Frontal cortex (tissue), 4 donors: Measurements from ENCODE around the gene DOCK9. TPM values are rescaled to one million over a fixed set of nuclear protein-coding genes. Genes with fewer than 3 reads are reported as not detected.
A peak's percentile ranks its signal among the peaks of the same experiment; 100 is the strongest.
"Not testable (repeated sequence)": the region's sequence is repeated elsewhere in the genome, so short reads cannot be mapped to it uniquely, and the experiment has no call there.

Source experiments
- DNase-seq, 2 donors: peaks; one replicate each; pipeline ENCODE4 v3.0.0; 2012; ENCODE audit warnings: low spot score in 2 of 2
- FAIRE-seq: peaks from 2 replicates; lab custom pipeline; 2012; peaks lifted over from hg19 to GRCh38; lab: Jason Lieb, UNC
- total RNA-seq: library from RNA; depleted of rRNA; stranded (reverse); fragments of >200 nt; gene quantifications from one replicate; pipeline ENCODE4 v1.2.3, GENCODE V29; 2014
- donor health status: control.
- donor health status: control.
- donor health status: control.

DOCK9 gene
- total RNA-seq, 1 donor from 2014 or later = 162 TPM

DNA sequence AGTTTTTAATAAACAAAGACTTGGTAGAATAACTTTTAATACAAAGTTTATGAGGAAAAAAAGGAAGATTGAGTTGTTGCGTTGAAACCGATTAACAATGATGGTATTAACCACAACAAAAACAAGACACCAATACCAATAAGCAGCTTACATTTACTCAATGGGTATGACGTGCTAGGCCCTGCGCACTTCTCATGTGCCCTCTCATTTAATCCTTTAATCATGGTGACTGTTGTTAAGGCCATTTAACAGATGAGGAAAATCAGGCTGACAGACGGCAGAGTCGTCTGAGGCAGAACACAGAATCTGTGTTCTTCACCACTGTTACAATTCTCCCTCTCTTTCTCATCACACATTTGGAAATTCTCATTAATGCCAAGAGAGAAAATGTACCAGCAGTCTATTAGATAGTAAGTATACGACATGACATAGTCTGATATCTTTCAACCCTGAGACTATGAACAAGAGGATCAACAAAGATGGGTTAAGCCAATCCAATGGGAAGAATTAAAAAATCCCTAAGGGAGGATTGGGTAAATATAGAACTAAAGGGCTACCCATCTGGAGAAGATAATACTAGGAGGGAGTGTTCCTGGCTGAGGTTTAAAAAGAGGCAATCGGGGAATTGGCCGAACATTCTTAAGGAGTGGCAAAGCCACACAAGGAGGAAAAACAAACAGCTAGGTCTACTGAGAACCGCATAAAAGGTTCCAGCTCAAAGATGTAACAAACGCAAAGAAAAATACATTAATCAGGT, 54.0 kb downstream of the DOCK9 start:
- FAIRE-seq (no peak), DNase-seq (no peak)

DNA sequence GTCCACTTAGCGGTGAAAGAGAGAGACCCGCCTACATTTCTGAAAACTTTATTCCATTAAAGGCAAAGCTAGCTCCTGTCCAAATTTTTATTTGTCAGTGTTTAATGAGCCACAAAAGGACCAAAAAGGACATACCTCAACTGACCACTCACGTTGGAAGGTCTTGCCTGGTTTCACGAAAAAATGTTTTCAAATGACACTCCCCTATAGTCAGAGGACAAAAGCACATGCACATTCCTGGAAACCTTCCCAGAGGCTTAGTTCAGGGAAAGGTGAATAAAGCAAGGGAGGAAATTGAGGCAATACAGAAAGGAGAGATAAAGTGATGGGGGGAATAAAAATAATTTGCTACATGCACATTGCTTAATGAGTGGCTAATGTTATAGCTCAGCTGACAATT, 55.6 kb downstream of the DOCK9 start:
- DNase-seq (no peak), FAIRE-seq (no peak)

DNA sequence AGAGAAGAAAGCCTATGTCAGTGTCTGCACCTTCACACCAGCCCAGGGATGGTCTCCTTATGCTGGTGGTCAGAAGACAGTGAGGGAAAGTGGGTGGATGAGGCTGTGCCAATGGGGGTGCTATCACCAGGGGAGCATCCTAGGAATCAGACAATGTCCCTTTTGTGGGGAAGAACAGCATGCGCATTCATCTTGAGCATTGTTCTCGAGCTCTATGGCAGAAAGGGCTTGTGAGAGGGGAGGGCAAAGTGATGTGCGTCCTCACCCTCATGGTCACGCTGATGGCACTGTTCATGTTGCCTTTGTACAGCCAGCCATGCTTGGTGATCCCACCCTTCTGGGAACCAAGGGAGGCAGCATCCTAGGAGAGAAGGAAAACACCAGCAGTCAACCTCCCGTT, 56.1 kb downstream of the DOCK9 start:
- no peak for FAIRE-seq
- DNase-seq = peak in 1 of 2 donors; percentile 10

DNA sequence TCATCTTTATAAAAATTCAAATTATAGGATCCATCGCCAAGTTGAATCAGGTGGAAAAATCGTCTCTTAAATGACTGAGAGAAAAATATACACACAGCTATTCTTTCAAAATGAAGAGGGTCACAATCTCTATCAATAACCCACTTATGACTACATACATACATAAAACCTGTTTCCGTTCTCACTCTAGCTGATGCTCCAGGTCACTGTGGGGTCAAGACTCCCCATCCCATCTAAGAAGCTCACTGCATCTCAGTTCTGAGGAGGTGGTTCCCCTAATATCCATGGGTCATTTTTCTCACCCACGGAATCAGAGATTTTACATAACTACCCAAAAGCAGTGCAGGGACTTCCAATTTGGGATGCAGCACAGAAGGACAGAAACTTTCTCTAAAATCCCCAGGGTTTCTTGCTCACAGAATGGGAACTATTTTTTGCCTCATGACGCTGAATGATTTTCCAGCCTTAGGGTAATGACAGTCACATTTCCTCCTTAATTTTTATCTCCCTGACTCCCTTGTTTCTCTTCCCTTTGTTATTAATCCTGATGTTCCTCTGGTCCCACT, 56.8 kb downstream of the DOCK9 start:
- FAIRE-seq = no peak
- DNase-seq = no peak

DNA sequence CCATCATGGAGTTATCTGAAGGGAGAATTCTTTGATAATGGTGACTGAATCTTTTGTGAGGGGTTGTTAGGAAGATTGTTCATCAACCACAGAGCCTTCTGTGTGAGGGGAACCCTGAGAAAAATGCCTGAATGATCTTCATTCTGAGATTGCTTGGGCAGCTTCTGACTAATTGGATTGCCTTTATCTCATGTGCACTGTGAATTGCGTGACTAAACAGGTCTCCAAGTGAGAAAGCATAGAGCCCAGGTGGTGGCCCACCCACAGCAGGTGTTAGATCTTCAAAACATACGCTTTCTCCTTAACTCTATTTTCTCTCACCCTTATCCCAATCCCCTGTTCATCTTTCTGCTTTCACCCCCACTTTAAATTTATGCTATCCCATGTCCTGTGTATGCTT, 58.3 kb downstream of the DOCK9 start:
- DNase-seq (no peak), FAIRE-seq (no peak)

DNA sequence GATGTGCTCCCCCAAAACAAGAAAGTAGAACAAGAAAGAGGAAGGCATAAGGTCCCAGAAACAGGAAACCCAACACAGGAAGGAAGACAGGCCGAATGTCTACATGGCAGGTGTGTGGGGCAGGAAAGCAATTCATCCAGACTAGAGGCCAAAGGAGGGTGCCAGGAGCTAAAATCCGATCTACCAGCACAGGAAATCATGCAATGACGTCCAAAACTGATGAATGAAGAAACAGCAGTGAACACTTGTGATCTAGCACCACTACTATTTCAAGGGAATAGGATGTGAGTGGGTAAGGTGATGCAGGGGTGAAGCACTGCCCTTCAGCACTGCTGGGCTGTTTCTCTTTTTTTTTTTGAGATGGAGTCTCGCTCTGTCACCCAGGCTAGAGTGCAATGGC, 59.1 kb downstream of the DOCK9 start:
- FAIRE-seq (no peak), DNase-seq (no peak)

DNA sequence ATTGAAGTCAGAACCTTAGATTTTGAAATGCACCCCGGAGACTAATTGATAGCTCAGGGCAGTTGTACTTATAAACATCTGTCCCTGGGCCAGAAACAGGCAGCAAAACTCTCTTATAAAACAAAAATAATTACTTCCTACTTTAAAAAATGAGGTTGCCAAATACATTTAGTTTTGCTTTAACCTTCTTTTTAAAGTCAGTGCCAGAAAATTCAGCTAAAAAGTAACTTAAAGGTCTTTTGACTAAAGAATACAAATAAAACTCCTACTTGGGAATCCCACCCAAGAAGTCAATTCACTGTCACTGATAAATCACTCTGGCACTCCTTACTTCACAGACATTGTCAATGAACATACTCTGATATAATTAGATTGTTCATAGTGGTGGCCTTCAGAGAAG, 60.7 kb downstream of the DOCK9 start:
- FAIRE-seq = no peak
- DNase-seq = no peak

DNA sequence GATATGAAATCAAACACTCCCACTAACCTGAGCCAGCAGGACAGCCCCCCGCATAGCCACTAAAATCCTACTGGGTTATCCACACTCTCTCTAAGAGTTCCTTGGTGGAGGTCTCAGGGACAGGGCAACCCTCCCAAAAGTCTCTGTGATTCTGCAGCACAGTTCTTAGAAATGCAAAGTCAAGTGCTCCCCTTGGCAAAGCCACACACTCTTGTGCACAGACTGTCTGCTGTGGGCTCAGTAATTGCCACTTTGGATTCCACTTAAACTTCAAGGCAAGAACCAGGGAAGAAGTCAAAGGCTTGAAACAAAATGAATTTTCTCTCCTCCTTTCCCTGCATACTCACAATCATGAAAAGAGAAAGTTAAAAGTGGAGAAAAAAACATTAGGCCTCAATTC, 61.5 kb downstream of the DOCK9 start:
- no peak for FAIRE-seq
- DNase-seq = no peak

DNA sequence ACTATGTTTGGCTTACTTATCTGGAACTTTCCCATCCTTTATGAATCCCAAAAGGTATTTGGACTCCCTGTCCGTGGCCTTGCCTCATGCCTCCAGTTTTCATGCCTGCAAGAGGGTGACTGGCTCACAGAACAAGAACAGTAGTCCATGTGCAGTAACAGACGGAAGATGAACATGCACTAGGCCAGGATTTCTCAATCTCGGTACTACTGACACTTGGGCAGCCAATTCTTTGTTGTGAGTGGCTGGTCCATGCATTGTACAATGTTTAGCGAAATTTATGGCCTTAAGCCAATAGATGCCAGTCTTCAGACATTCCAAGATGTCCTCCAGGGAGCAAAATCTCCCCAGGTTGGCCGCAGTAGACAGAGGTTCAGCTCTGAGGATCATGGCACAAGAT, 61.9 kb downstream of the DOCK9 start:
- no peak for DNase-seq
- no peak for FAIRE-seq

- FAIRE-seq (no peak), DNase-seq (no peak)
Measured at GRCh38 chr13:98915563-98915962, 62.3 kb downstream of the DOCK9 start.

GRCh38 chr13:98913741-98914140, 64.1 kb downstream of the DOCK9 start:
- DNase-seq (no peak), FAIRE-seq (no peak)

DNA sequence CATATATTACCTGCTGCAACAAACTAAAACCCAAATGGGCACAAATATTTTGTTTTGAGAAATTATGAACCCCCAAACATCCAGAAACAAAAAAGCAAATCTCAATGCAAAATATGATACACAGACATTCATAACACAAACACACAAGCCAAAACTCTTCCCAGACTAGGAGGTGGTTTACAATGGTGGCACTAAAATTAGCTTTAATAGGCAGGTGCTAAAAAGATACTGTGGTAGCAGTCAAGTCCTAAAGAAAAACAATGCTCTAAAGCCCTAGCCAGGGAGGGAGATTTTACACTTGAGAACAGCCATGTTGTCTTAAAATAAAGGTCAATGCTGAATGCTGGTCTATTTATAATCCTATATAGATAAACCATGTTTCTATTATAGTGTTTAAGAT, 65.0 kb downstream of the DOCK9 start:
- FAIRE-seq = no peak
- DNase-seq = no peak

DNA sequence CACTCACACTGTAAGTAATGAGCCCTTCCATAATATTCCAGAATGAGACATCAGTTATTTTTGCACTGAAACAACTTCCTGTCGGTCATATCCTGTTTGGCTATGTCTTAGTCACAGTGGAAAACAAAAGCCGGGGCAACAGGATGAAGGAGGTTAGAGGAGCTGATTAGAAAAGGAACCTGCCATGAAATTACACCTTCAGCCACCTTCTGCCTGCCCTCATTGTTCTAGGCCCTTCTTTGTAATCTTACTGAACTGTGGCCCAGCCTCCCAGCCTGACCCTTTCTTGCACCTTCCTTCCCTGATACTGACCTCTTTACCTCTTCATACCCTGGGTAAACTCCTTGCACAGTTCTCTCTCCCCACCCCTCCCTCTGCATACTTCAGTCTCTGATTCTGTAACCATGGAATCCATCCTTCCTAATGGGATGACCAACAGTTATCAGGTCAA, 67.3 kb downstream of the DOCK9 start:
- DNase-seq (no peak), FAIRE-seq (no peak)

GRCh38 chr13:98909016-98909415, 68.8 kb downstream of the DOCK9 start:
- FAIRE-seq = no peak
- DNase-seq = no peak

GRCh38 chr13:98906746-98907502, 70.9 kb downstream of the DOCK9 start:
- DNase-seq (no peak), FAIRE-seq (no peak)

DNA sequence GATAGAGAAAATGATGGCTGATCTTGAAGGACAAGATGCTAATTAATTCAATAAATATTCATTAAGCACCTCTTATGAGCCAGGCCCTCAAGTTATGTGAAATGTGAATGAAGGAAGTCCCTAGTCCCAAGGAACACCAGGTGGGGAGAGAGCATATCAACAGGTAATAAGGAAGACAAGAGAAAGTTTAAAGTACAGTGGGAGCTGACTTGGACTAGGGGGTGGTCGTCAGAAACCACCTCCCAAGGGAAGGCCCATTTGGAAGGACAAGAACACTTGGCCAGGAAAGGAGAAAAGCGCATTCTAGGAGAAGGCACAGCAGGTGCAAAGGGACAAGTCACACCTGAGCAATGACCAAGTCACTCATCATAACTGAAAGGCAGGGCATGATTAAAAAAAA, 72.7 kb downstream of the DOCK9 start:
- no peak for FAIRE-seq
- no peak for DNase-seq

DNA sequence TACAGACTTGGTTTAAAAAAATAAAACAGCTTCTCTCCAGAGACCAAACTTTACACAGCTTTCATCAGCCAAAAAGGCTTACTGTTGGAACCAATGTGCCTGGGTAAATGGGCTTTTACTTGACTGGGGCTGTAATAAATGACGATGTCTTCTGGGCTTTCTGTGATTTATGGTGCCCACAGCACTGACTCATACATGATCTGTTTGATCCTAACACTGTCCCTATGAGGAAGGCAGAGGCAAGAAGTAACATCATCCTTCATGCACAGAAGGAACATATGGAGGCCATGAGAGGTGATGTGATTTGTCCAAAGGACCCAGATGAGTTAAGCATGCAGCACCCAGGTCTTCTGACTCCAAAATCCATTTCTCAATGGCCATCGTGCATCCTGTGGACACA, 77.4 kb downstream of the DOCK9 start:
- DNase-seq = no peak
- FAIRE-seq = no peak

DNA sequence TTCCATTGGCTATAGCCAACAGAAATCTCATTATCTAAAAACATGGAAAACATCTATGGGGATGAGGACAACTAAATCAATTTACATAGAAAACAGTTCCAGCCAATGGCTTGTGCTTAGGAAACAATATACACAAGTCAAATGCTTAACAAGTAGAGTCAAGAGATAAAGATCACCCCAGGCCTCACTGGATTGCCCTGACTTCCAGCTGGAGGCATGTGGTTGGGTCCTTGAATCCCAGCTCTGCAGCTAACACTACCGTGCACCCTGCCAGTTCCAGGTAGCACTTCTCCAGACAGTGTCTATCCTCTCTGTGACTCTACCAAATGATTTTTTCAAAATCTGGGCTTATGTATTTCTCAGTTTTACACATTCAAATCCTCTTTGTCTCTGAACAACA, 80.2 kb downstream of the DOCK9 start:
- FAIRE-seq (no peak), DNase-seq (no peak)

DNA sequence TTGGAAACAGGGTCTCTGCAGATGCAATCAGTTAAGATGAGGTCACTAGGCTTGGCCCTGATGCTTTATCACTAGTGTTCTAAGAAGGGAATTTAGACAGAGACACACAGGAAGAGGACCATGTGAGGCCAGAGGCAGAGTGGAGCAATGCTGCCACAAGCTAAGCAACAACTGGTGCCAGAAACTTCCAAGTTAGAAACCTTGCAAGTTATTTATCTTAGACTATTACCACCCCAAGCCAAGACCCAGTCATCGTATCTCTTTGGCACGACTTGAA, 81.1 kb downstream of the DOCK9 start:
- DNase-seq = no peak
- FAIRE-seq = no peak

- FAIRE-seq = no peak
- no peak for DNase-seq
Measured at GRCh38 chr13:98896083-98896867, 81.6 kb downstream of the DOCK9 start.

GRCh38 chr13:98894814-98895213, 83.0 kb downstream of the DOCK9 start:
- not testable (repeated sequence) for DNase-seq, FAIRE-seq
